Activated CD8-positive, alpha-beta memory T cell treated with anti-CD3 and anti-CD28 coated beads, Interleukin-2, amount 50 U/mL, for 1 hour (primary cell): ENCODE data around the gene SYNPR.

Source experiments
- DNase-seq: peaks from one replicate; pipeline ENCODE4 v3.0.0-alpha.2; 2020; ENCODE audit errors: extremely low read depth

Gene SYNPR

DNA sequence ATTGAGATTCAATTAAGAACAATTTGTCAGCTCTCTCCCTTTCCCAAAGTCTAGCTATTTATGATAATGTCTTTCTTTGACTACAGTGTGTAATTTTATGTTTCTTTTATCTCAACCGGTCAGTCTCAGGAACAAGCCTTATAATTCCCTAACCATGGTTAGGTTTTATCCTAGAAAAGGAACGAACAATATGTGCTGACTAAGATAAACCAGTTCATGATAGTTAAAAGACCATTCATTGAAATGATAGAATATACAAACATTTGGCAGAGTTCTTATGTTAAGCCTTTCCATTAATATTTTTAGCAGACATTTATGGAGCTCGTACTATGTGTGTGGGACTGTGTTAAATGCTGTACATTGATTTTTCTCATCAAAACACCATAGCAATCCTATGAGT is 106.3 kb downstream of the SYNPR start:
- no peak for DNase-seq

DNA sequence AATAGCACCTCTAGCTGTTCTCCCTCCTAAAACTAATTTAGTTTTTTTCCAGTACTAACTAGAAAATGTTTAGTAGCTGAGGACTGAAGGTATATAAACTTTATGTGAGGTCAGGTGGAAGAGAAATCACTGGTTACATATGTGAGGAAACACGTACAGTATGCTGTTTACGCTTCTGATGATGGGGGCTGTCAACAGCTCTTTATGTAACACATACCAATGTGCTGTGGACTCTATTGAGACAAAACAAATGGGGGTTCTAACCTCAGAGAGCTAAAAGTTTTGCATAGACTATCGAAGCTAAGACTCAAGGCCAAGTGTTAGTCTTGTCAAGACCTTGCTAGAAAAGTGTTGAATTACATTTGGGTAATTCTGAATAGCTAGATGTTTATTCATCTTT is 107.5 kb downstream of the SYNPR start:
- no peak for DNase-seq

DNA sequence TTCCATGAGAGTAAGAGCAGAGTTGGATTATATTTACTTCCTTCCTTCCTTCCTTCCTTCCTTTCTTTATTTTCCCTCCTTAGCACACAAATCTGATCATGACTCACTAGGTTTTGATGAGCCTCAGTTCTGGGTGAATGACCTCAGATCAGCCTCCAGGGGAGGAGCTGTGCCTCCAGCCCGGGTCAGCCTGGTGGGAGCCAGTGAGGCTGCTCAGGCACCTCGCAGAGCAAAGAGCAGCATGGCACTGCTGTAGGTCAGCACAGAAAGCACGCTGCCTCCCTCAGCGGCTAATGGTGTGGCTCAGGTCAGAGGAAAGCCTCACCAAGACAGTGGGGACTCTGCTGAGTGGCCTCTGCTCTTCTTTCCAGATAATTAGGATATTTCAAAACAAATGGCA is 108.5 kb downstream of the SYNPR start:
- DNase-seq = no peak

DNA sequence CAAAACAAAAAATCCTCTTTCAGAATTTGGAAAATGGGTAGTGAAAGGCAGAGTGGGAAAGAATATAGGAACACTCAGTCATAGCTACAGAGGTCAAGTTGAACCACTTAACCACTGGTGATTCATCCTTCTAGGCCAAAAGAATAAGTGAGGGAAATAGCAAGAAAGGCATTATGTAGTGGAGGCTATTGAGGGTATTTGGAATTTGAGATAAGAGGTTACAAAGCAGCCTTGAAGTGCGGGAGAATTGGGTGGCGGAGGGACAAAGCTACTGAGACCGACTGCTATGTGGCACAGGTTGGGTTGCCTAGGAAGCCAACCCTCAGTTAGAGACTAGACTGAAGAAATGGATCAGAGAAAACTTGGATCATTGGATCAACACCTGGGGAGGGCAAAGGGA is 109.5 kb downstream of the SYNPR start:
- no peak for DNase-seq

DNA sequence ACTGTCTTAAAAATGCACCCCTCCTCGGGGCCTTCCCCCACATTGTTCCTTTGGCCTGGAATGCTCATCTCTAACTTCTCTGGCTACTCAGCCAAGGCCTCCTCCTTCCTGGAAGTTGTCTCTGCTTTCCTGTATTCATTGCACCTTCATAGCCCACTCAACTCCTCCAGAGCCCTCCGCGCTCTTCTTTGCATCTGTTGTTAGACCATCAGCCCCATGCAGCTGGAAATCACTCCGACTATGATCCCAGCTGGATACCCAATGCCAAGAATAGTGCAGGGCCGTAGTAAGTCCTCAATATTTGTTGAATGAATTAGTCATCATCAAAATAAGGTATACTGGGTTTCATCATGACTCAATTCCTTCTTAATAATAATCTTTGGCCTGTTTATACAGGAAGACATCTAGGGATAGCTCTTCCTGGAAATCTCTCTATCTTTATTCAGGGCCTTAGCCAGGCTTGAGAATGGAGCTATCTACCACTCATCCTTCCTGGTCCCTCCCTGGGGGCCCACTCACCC is 112.7 kb downstream of the SYNPR start:
- DNase-seq = no peak

DNA sequence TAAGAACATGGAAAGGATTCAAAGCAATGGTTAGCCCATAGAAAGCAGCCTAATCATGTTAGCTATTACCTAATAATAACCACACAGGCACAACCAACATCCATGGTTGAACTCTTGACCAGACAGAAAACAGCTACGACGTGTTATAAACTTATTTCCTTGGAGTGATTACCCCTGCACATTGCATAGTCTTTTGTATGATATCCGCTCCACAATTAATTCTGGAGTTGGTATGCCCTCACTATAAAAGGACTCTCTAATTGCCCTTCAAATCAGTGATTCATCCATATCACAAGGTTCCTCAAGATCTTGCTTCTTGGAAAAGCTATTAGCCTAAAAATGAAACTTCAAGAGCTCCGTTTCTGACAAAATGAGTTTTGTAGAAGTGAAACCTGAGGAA is 117.9 kb downstream of the SYNPR start:
- no peak for DNase-seq

DNA sequence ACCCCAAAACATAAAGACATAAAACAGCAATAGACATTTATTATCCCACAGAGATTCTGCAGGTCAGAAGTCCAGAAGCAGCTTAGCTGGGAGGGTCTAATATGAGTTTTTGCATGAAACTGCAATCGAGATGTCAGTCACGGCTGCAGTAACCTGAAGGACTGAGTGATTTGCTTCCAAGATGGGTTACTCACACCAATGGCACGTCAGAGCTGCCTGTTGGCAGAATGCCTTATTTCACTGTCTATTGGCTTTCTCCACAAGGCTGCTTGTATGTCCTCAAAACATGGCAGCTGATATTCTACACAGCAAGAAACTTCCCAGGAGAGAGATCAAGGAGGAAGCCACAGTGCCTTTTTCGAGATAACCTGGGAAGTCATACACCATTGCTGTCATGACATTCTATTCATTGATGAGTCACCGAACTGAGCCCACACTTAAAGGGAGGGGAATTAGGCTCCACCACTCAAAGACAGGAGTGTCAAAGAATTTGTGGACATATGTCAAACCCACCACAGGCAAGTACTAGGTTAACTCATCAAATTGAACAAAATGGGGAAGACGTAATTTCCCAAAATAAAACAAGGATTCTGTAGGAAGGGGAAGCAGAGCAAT is 122.2 kb downstream of the SYNPR start:
- DNase-seq = no peak

DNA sequence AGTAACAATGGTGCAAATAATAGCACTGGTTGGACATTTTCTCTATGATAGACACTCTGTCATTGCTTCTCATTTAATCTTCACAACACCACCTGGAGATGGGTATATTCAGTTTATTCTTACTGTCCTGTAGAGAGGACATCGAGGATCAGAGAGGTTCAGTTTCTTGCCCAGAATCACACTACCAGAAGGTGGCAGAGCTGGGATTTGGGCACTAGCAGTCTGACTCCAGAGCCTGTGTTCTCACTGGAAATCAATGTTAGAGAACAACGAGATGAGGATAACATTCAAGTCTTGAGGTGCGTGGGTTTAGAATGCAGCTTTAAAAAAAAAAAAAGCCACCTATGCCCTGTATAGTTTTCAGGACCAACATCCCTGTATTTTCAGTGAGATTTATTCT is 127.8 kb downstream of the SYNPR start:
- DNase-seq = no peak

DNA sequence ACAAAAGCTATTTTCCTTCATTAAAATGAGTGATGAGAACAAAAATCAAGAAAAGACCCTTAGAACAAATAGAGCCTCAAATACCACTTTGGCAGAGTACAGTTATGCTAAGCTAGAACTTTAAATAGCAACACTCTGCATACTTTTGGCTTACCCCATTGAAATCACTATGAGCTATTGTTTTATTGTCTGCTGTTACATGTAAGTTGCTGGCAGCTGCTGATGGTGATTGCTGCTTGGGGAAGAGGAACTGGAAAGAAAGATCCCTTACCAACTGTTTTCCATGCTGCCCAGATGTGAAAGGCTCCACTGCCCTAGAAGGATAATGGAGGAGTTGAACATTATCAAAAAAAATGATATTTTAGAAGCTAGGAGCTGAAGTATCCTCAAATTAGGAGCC is 135.4 kb downstream of the SYNPR start:
- no peak for DNase-seq

DNA sequence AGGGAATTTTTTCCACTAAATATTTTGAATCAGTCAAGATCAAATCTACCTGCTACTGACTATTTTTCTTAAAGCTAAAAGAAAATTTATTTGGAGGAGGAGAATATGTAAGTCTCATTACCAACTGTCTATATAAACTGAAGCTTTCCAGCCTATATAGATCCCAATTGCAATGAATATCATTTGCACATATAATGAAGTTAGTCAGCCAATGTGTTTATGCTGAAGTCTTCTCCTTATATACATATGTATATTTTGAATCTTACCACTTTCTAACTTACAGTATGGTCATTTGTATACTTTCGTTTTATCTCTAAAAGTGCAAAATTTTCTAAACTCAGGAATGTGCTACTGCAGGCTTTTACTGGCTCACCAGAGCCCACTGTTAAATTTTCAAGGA is 136.5 kb downstream of the SYNPR start:
- no peak for DNase-seq

DNA sequence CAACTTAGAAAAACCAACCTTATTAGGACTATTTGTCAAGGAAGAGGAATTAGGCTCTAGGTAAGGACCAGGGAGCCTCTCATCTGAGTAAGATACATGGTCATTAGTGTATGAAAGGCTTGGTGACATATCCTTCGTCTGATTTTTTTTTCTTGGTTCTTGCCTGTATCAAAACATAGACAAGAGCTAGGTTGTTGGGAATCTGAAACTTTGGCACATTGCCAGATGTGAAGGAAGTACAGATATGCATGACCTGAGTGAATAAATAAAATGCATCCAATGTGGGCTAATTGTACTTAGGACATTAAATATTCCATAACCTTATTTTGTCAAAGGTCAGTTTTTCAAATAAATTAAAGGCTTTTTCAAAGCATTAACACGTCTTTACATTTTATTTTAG is 151.8 kb downstream of the SYNPR start:
- no peak for DNase-seq

DNA sequence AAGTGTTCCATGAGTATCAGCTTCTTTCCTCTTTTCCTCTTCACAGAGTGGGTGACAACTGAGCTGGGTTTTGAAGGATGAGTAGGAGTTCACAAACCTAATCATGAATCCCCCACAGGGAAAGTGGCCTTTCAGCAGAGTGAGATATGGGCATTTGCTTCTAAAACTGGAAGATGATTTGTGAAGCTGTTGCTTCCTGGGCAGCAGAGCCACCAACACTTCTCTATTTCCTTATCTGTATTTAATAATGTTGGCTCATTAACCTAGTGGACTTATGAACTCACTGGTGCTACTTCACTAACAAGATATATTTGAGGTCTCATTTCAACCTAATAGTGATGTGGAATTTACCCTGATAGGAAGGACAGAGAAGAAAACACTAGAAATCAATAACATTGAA is 152.8 kb downstream of the SYNPR start:
- no peak for DNase-seq

DNA sequence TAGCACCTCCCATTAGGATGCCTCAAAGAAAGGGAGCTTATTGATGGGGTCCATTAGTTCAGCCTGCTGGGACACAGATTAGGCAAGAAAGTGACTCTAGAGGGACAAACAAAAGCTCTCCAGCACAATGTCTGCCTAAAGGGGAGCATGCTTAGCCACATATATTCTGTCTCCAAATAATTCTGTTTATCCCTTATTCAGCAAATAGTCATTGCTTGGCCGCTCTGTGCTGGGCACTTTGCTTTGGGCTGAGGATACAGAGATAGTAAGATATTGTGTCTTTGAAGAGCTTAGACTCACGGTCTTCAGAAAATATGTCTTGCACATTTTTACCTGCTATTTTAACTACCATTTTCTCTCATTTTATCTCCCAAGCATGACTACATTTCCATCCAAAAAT is 159.8 kb downstream of the SYNPR start:
- DNase-seq = no peak

DNA sequence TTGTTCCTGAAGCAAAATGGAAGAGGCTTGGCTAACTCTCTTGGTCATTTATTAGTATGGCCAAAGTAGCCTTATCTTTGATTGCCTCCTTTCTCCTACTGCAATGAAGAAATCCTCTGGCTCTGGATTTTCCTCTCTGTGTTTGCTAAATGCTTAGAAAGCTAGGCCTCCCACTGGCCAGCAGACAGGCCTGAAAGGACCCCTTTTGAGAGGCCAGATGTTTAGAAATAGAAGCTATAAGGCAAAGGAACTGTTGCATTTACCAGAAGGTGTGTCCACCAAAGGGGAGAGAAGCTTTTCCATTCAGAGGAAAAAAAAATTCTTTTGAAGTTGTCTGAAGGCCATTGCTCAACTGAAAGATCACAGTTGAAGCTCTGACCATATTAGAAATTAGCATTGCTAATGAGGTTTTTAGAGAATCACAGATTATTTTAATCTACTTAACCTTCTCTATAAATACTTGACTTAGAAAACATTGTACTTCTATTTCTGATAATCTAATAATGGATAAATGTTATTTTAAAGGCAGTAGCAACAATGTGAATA is 160.8 kb downstream of the SYNPR start:
- DNase-seq = no peak

DNA sequence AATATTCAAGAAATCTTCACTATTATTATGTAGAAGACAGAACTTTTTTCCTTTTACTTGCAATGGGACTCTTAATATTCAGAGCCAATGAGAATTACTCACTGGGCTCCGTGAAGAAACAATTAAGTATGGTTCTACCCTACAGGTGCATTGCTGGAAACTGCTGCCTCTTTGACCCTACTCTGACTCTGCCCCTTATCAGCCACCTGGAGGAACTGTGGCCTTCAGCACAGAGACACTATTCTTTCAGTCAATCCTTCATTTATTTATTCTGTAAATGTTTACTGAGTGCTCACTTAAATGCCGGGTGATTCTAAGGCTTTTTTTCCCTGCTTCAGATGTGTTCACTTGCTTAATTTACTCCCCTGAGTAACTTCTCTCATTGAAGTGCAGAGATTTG is 163.2 kb downstream of the SYNPR start:
- DNase-seq = no peak

DNA sequence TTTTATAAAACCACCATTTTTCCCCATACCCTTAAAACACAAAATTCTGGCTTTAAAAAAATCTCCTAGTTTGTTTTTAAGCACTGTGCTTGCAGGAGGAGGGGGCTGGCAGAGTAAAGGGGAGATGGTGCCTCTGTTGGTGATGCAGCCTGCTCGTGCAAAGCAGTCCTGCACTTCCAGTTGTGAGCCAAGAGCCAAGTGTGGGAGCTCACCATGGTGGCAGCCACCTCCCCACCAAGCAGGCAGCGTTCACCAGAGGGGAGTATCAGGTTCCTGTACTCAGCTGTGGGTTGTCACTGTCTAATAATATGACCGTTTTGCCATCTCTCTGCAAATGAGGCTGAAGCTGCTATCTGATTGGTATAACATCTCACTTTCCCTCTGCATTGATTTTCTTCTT is 164.8 kb downstream of the SYNPR start:
- DNase-seq = no peak

DNA sequence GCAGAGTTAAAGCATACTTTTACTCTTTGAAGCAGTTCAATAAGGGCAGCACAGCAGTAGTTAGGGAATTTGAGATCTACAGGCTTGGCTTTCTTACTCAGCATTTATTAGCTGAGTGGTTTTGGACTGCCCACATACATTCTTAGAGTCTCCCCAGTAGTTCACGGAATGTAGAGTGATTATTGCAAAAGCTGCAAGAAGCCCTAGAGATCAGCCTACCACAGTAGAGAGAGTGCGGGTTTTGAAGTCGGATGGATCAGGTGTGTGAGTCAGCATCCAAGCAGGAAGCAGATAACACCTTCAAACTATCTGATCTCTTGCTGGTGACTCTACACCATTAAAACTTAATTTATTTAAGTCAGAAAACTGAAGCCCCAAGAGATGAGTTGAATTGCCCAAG is 171.9 kb downstream of the SYNPR start:
- no peak for DNase-seq

DNA sequence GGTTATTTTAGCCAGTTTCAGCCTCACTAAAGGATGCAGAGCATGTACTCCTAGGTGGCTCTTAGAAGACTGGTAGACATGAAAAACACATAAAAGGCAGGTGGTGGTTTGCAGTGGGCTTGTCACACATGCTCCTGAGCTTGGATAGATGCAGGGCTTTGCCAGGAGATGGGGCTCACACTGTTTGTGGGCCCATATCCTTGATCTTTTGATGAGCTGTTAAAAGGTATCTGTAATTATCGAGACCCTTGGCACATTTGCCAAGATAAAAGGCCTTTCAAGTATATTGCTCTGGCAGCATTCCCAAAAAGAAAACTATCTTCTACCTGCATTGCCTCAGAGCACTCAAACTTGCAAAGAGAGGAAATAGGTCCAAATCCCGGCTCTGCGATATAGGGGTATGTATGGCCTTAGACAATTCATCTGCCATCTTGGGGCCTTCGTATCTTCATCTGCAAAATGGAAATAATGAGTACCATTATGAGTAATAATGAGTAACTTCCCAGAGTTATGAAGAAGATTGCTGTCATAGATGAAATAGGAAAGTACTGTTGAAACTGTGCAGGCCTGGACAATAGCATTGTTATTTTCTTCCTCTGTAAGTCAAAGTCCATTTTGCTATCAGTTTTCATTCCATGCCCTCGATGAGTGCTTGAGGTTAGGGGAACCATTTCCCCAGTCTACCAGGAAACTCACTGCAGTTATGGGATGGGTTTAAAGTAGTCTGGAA is 172.7 kb downstream of the SYNPR start:
- no peak for DNase-seq

DNA sequence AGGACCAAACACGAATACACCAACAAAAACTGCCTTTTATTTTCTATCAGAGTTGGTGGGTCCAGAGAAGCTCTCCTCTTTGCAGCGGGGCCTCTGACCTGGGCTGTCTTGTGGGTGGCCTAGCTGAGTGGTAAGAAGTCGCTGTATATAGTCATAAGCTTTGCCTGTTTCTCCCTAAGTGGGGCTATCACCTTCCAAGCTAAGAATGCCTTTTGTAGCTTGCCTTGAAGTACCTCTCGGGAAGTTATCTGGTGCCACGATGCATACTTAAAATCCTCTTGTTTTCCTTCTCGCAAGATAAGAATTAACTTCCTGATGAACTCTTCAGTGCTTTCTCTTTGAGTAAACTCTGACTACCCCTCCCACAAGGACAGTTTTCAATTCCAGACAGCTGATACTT is 178.8 kb downstream of the SYNPR start:
- no peak for DNase-seq

DNA sequence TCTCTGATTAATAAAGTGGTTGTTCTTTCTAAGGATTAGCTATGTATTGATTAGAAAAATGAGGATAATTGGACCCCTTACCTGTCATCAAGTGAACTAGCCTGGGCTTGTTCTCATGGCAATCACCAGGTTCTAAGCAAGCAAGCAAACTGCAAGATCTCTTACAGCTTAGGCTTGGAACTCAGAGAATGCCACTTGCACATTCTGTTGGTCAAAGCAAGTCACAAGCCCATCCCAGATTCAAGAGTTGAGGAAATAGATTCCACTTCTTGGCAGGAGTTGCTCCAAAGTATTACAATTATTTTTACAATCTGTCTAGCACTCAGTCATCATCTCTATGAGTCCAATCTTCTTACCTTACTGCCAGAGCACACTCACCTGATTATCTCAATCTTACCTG is 180.3 kb downstream of the SYNPR start:
- DNase-seq = no peak

DNA sequence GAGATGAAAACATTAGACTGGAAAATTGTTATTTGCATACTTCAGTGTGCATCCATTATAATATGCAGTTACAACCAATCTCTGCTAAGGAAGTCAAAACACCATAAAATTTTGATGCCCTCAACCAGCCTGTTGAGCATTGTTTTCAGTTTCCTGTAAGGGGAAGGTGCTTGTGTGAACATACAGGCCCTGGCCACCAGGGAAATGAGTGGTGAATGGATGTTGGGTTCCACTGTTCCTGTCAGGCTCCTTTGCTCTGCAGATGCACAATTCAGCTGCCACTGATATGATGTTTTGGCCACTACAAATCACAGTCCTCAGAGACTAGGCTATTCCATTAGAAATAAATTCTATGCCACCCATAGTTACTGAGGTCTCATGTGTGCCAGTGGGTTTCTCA is 184.6 kb downstream of the SYNPR start:
- DNase-seq = no peak

DNA sequence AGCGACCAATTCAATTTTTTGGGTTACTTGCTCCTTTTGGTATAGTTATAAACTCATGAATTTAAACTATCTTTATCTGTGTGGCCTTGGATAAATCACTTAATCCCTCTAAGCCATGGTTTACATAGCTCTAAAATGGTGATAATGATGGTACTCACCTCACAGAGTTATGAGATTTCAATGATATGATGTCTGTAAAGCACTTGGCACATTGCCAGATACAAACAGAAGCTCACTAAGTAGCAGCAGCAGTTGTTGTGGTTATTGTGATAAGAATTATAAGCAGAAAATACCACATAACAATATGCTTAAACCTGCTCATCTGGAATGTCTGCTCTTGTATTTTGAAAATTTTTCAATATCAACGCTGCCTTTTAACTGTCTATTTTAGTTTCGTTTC is 189.3 kb downstream of the SYNPR start:
- no peak for DNase-seq

DNA sequence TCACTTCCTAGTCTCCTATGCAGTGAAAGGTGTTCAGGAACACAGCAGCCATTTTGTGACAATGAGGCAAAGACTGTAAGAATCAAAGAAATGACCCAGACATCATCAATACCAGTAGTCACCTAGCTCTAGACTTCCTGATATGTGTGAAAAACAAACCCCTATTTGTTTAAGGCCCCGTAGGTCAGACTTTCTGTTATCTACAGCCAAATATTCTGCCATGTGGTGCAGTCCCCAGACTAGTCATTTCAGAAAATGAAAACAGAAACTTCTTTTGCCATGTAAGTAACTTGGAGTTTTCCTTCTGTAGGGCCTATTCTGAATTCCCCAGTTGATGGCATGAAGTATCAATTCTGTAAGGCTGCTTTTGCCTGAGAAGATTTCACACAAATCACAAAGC is 192.6 kb downstream of the SYNPR start:
- no peak for DNase-seq

DNA sequence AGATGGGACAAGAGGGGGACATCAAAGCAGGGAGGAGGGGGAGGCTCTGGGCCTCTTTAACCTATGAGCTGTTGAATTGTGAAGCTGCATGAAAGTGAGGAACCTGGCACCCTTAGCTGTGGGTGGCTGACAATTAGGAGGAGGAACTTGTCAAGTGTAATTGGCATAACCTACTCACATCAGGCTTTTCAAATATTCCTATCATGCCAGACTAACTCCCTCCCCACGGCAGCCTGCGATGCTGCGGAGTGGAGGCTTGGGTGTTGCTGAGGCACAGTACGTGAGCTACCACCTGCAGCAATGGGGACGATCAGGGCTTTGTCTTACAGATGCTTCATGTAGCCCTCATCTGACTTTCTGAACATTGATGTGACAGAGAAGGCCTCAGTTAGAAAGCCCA is 193.7 kb downstream of the SYNPR start:
- no peak for DNase-seq
